Endothelial cell of umbilical vein (primary cell): Measurements from ENCODE around the gene CFD. TPM values are rescaled to one million over a fixed set of nuclear protein-coding genes. Genes with fewer than 3 reads are reported as not detected.

Source experiments
- BruUV-seq: library from RNA; stranded (reverse); fragments of 400-500 nt; replicated peaks from 2 replicates; lab custom pipeline; 2021; lab: Mats Ljungman, UMichigan
- CTCF ChIA-PET: fragments of 300-600, 350-600 bp; sonication (Branson Sonifier 250); formaldehyde crosslinking; loops from one replicate; lab custom pipeline; 2021; ENCODE audit warnings: antibody characterized with exemption, inconsistent platforms; lab: Charles Lee
- POLR2A ChIA-PET: fragments of 300-600, 350-600 bp; sonication (Branson Sonifier 250); formaldehyde crosslinking; loops from one replicate; lab custom pipeline; 2021; ENCODE audit warnings: antibody characterized with exemption, inconsistent platforms; lab: Charles Lee
- DNase-seq: peaks from one replicate; pipeline ENCODE4 v3.0.0-alpha.2; 2011; ENCODE audit warnings: low read depth, low spot score
- FAIRE-seq: peaks from 2 replicates; lab custom pipeline; 2011; peaks lifted over from hg19 to GRCh38; lab: Jason Lieb, UNC
- H2AFZ ChIP-seq: 2 replicates; pipeline ENCODE4 v1.6.0; 2012; ENCODE audit warnings: low read depth, low read length, control low read depth, inconsistent platforms
- H3K27ac ChIP-seq: 2 replicates; pipeline ENCODE4 v1.5.1; 2011; ENCODE audit warnings: low read depth, mild to moderate bottlenecking, control low read depth, low read length, moderate library complexity; ENCODE audit not compliant: insufficient read depth
- H3K27me3 ChIP-seq, 2 experiments: 2 replicates each; pipeline versions ENCODE4 v1.6.0 to v1.6.1; 2011; ENCODE audit warnings: low read length in 2 of 2, mixed read lengths in 1 of 2; ENCODE audit not compliant: control insufficient read depth in 2 of 2, insufficient read depth in 2 of 2
- H3K36me3 ChIP-seq, 2 experiments: 2 replicates in 1 of 2; 3 replicates in 1 of 2; pipeline ENCODE4 v1.5.1; 2011; ENCODE audit warnings: low read length in 2 of 2, mild to moderate bottlenecking in 1 of 2, moderate library complexity in 1 of 2; ENCODE audit not compliant: control insufficient read depth in 2 of 2, insufficient read depth in 2 of 2; ENCODE audit errors: extremely low read depth in 1 of 2
- H3K4me1 ChIP-seq: 3 replicates; pipeline ENCODE4 v1.5.1; 2011; ENCODE audit warnings: mild to moderate bottlenecking, low read length; ENCODE audit not compliant: control insufficient read depth, insufficient read depth; ENCODE audit errors: extremely low read depth
- H3K4me2 ChIP-seq: 2 replicates; pipeline ENCODE4 v1.6.1; 2011; ENCODE audit warnings: low read length, control low read depth, mixed read lengths; ENCODE audit not compliant: insufficient read depth
- H3K4me3 ChIP-seq, 3 experiments: fragments of 200-600 bp in 1 of 3; sonication (generic), shearing (Covaris generic) in 1 of 3; replicated peaks in 1 of 3; 2 replicates each; pipeline ENCODE4 v1.5.1; 2011 to 2016; ENCODE audit warnings: control low read depth in 3 of 3, low read length in 3 of 3, mild to moderate bottlenecking in 2 of 3, inconsistent platforms in 1 of 3, low read depth in 1 of 3, moderate library complexity in 1 of 3; ENCODE audit not compliant: insufficient read depth in 1 of 3
- H3K79me2 ChIP-seq: 2 replicates; pipeline ENCODE4 v1.6.0; 2012; ENCODE audit warnings: low read length, inconsistent platforms; ENCODE audit not compliant: control insufficient read depth, insufficient read depth
- H3K9ac ChIP-seq: replicated peaks from 2 replicates; pipeline ENCODE3; 2011; ENCODE audit warnings: low read length, control low read depth; ENCODE audit not compliant: insufficient read depth; ENCODE audit errors: extremely low read depth
- H3K9me1 ChIP-seq: replicated peaks from 3 replicates; pipeline ENCODE4 v1.6.0; 2011; ENCODE audit warnings: mild to moderate bottlenecking, low read length; ENCODE audit not compliant: control insufficient read depth, insufficient read depth; ENCODE audit errors: extremely low read depth
- H3K9me3 ChIP-seq: replicated peaks from 2 replicates; pipeline ENCODE4 v1.5.1; 2012; ENCODE audit warnings: low read length, inconsistent platforms; ENCODE audit not compliant: control insufficient read depth, insufficient read depth
- H4K20me1 ChIP-seq: replicated peaks from 2 replicates; pipeline ENCODE3; 2011; ENCODE audit warnings: mild to moderate bottlenecking, low read length; ENCODE audit not compliant: control insufficient read depth, insufficient read depth; ENCODE audit errors: extremely low read depth
- EZH2 ChIP-seq: IDR thresholded peaks from 2 replicates; pipeline ENCODE4 v1.6.1; 2012; ENCODE audit warnings: borderline replicate concordance, low read depth, mild to moderate bottlenecking, moderate library complexity, low read length, inconsistent platforms; ENCODE audit not compliant: severe bottlenecking
- FOS ChIP-seq: IDR thresholded peaks from 2 replicates; pipeline ENCODE4 v1.6.1; 2011; ENCODE audit warnings: mild to moderate bottlenecking, low read length, moderate library complexity, borderline replicate concordance; ENCODE audit not compliant: insufficient read depth
- GATA2 ChIP-seq: IDR thresholded peaks from 2 replicates; pipeline ENCODE4 v1.7.0; 2011; ENCODE audit warnings: low read depth, mild to moderate bottlenecking, moderate library complexity, mixed read lengths, low read length; ENCODE audit not compliant: insufficient read length, insufficient read depth
- JUN ChIP-seq: IDR thresholded peaks from 2 replicates; pipeline ENCODE4 v1.6.1; 2011; ENCODE audit warnings: borderline replicate concordance, low read depth; ENCODE audit not compliant: insufficient read length, insufficient read depth
- MAX ChIP-seq: IDR thresholded peaks from 2 replicates; pipeline ENCODE4 v1.6.1; 2011; ENCODE audit not compliant: insufficient read depth, insufficient read length
- MYC ChIP-seq: IDR thresholded peaks from one replicate; pipeline ENCODE4 v1.6.1; 2011; ENCODE audit warnings: mild to moderate bottlenecking, low read depth, low read length
- POLR2A ChIP-seq: IDR thresholded peaks from 2 replicates; pipeline ENCODE4 v1.6.1; 2012; ENCODE audit warnings: low read depth, mild to moderate bottlenecking, control low read depth, low read length
- POLR2AphosphoS5 ChIP-seq: IDR thresholded peaks from 2 replicates; pipeline ENCODE4 v1.6.1; 2012; ENCODE audit warnings: low read depth, mild to moderate bottlenecking, control low read depth, low read length, moderate library complexity; ENCODE audit not compliant: insufficient read depth
- dilution Hi-C: fragments of 300-500 bp; cut with MboI; formaldehyde crosslinking; loops from one replicate; pipeline ENCODE4 v1.15.0; 2019; ENCODE audit warnings: low sequenced_read_pairs; ENCODE audit not compliant: extremely low pct_ligation_motif_present
- intact Hi-C: fragments of 100-400 bp; cut with micrococcal nuclease; formaldehyde crosslinking; loops from one replicate; pipeline ENCODE4 v1.10.0; 2022
- polyA plus RNA-seq, 4 experiments: library from polyadenylated mRNA; depleted of rRNA in 3 of 4; stranded (reverse) in 3 of 4; unstranded in 1 of 4; fragments of >200 nt; gene quantifications; 2 replicates each; pipeline versions ENCODE4 v1.2.1 to v1.2.3, GENCODE V29; 2011 to 2012; ENCODE audit warnings: missing spikeins in 1 of 4
- total RNA-seq: library from RNA; stranded (reverse); gene quantifications from 2 replicates; pipeline ENCODE4 v1.2.3, GENCODE V29; 2021
- TF ChIP-seq, protein P1 (sequence below), 2 donors: IDR thresholded peaks; 1 replicate in 1 of 2; 2 replicates in 1 of 2; pipeline ENCODE4 v1.5.1; 2011; ENCODE audit warnings: low read length in 2 of 2, mild to moderate bottlenecking in 2 of 2, moderate library complexity in 2 of 2, control low read depth in 1 of 2, inconsistent platforms in 1 of 2, low read depth in 1 of 2; ENCODE audit not compliant: insufficient read depth in 1 of 2; ENCODE audit errors: extremely low read depth in 1 of 2

The CFD gene
- total and polyA plus RNA-seq, 2 donors (not counting 3 experiments of a cell fraction or from before 2014, with no cell fraction given) = 0.25 to 0.40 TPM

DNA sequence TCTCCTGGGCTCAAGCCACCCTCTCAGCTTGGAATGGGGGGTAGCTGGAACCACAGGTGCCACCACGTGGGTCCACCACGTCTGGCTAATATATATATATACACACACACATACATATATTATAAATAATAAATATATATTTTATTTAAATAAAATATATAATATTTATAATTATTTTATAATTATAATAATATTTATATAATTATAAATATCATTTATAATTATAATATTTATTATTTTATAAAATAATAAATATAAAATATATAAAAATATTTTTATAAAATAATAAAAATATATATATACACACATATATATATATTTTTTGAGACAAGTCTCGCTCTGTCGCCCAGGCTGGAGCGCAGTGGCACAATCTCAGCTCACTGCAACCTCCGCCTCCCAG is 4.9 kb upstream of the CFD start:
- Histone ChIP-seq H3K9me3 (no peaks in the 10 kb centered on the region), H3K27ac (no peak overlapping the region), H3K4me2 (no peak overlapping the region), H3K4me3 (no peak overlapping the region), H3K9me1 (no peaks in the 10 kb centered on the region), H3K27me3 (no peaks in the 10 kb centered on the region), H4K20me1 (no peaks in the 10 kb centered on the region), H2AFZ (no peak overlapping the region), H3K79me2 (no peaks in the 10 kb centered on the region), H3K36me3 (no peaks in the 10 kb centered on the region), H3K9ac (no peak overlapping the region), H3K4me1 (no peaks in the 10 kb centered on the region)
- dilution Hi-C loops = no loop called here
- TF ChIP-seq EZH2 (no peak), POLR2A (no peak), POLR2AphosphoS5 (no peak), FOS (no peak), MAX (no peak), GATA2 (no peak), MYC (no peak), JUN (no peak)
- TF ChIP-seq, protein P1, sequence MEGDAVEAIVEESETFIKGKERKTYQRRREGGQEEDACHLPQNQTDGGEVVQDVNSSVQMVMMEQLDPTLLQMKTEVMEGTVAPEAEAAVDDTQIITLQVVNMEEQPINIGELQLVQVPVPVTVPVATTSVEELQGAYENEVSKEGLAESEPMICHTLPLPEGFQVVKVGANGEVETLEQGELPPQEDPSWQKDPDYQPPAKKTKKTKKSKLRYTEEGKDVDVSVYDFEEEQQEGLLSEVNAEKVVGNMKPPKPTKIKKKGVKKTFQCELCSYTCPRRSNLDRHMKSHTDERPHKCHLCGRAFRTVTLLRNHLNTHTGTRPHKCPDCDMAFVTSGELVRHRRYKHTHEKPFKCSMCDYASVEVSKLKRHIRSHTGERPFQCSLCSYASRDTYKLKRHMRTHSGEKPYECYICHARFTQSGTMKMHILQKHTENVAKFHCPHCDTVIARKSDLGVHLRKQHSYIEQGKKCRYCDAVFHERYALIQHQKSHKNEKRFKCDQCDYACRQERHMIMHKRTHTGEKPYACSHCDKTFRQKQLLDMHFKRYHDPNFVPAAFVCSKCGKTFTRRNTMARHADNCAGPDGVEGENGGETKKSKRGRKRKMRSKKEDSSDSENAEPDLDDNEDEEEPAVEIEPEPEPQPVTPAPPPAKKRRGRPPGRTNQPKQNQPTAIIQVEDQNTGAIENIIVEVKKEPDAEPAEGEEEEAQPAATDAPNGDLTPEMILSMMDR (IDR thresholded peaks at IDR 0.05; ENCODE audit: extremely low read depth in 1 of 2, insufficient read depth in 1 of 2, low read depth in 1 of 2, low read length in 2 of 2) = no peak
- intact Hi-C loops = no loop called here
- ChIA-PET POLR2A (interaction anchor here (0.7 kb wide), 1 partner anchor 114 kb away, joined by 3 read pairs; no protein-coding TSS in a partner anchor), CTCF (no interaction called here)
- DNase-seq = no peak
- no peak for FAIRE-seq
- BruUV-seq = no TSS peak
